ENCODE data around the gene GPR158. TPM values are rescaled to one million over a fixed set of nuclear protein-coding genes. Genes with fewer than 3 reads are reported as not detected.

Gene GPR158
- total and polyA plus RNA-seq, 9 of the 15 experiments (the other 6 are each of a cell fraction or from before 2014, with no cell fraction given) = 4.0 to 7.6 (median 5.0) TPM

GRCh38 chr10:25504838-25505237, 330.0 kb downstream of the GPR158 start:
- no TSS peak for BruUV-seq (replicated peaks)
- peaks cover 2 to 9% of the 10 kb centered on the region in 2 experiments; a peak in 4 of 5 replicates for H3K4me1 ChIP-seq (replicated peaks in 1 of 2; ENCODE audit: control insufficient read depth in 2 of 2, insufficient read depth in 2 of 2, low read length in 2 of 2)
- H3K9ac ChIP-seq (ENCODE audit: insufficient read depth in 1 of 2, low read depth in 2 of 2, low read length in 2 of 2) = no peak overlapping the region
- POLR2A ChIA-PET = no interaction called here
- WGBS (ENCODE audit: insufficient coverage, low coverage, missing lambda C conversion rate) = 83% methylated on average over 3 of the region's 3 CpGs
- no peak for FAIRE-seq
- H3K9me1 ChIP-seq (ENCODE audit: control insufficient read depth, insufficient read depth, low read length) = peaks cover 4% of the 10 kb centered on the region
- in situ Hi-C loops (cut with MboI) = no loop called here
- no peaks in the 10 kb centered on the region for H3K79me2 ChIP-seq (ENCODE audit: control insufficient read depth, insufficient read depth, low read length)
- CTCF ChIA-PET (ENCODE audit: low intra/inter-chr PET ratio) = no interaction called here
- H3K27ac ChIP-seq (ENCODE audit: extremely low read depth, low read depth, low read length) = no peak overlapping the region
- no peak overlapping the region for H2AFZ ChIP-seq (ENCODE audit: low read depth, low read length)
- no peaks in the 10 kb centered on the region for H3K36me3 ChIP-seq (ENCODE audit: control insufficient read depth, insufficient read depth, low read length)
- H4K20me1 ChIP-seq (replicated peaks; ENCODE audit: control insufficient read depth, insufficient read depth, low read length) = no peaks in the 10 kb centered on the region
- H3K27me3 ChIP-seq (ENCODE audit: control insufficient read depth in 2 of 2, insufficient read depth in 2 of 2, low read length in 2 of 2) = no peaks in the 10 kb centered on the region
- DNase-seq (ENCODE audit: extremely low read depth in 1 of 4, low spot score in 3 of 4) = no peak
- TF ChIP-seq HMG20A (CRISPR knock-in tag; conservative IDR thresholded peaks at IDR 0.05) (no peak), RBM25 (IDR thresholded peaks at IDR 0.05; ENCODE audit: low read depth, low read length, severe bottlenecking) (peak; percentile 87), NFE2 (IDR thresholded peaks at IDR 0.05; ENCODE audit: low read depth) (no peak), UBTF (IDR thresholded peaks at IDR 0.05; ENCODE audit: borderline replicate concordance in 1 of 2, low read depth in 2 of 2, low read length in 2 of 2) (no peak), SMARCE1 (IDR thresholded peaks at IDR 0.05) (no peak), BCOR (IDR thresholded peaks at IDR 0.05) (peak; percentile 60; the same call in 1 of the 2 replicates), ADNP (tag; IDR thresholded peaks at IDR 0.05) (peak; percentile 75), BCLAF1 (IDR thresholded peaks at IDR 0.05; ENCODE audit: borderline replicate concordance in 1 of 2, control insufficient read depth in 1 of 2, low read depth in 2 of 2, low read length in 1 of 2) (no peak), SMARCC2 (IDR thresholded peaks at IDR 0.05; ENCODE audit: low read depth) (no peak), KDM1A (IDR thresholded peaks at IDR 0.05) (peak in 1 of 2 experiments; percentile 42; a peak in 1 of 4 replicates)
- H3K4me2 ChIP-seq (ENCODE audit: insufficient read depth, low read length) = no peak overlapping the region
- H3K4me3 ChIP-seq = no peak overlapping the region
- no peak for ATAC-seq
- H3K9me3 ChIP-seq (replicated peaks; ENCODE audit: control insufficient read depth, insufficient read depth, low read depth, low read length) = no peaks in the 10 kb centered on the region
- intact Hi-C loops (cut with micrococcal nuclease) = no loop called here
